ENCODE data around the gene ZNF473. TPM values are rescaled to one million over a fixed set of nuclear protein-coding genes. Genes with fewer than 3 reads are reported as not detected.

ZNF473 gene
- total RNA-seq, 2 experiments from 2014 or later = 2.6 to 2.8 TPM

DNA sequence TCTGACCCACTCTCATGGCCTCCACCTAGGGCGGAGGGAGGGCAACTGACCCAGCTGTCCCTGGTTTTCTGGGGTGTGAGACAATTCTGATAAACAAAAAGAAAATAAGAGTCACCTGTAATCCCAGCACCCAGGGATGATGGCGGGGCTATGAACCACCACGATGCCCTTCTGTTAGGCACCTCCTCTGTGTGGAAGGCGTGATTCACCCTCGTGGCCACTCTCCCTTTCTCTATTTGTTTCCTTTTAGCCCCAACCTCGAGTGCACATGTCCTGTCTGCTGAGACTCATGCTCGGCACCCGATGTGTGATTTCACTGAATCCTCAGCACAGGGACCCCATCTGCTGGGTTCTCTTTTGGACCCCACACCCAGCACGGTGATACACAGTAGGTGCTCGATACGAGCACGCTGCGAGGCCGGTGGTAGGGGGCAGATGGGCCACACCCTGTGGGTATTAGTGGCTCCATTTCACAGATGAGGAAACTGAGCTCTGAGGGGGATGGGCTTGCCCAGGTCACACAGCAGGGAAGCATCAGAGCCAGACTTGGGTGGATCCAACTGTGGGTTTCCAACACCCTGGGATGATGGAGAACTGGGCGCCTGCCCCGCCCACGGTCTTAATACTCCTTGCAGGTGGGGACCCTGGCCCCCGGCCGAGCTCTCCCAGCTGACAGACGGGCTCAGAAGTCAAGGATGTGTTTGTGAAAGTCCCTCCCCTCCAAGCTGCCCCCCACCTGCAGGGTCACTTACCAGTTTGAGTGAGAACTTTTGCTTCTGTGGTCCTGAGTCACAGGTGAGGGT, 25.6 kb upstream of the ZNF473 start:
- H3K9me3 ChIP-seq (ENCODE audit: control insufficient read depth in 1 of 2, insufficient read depth in 1 of 2, low read length in 2 of 2) = no peaks in the 10 kb centered on the region
- TF ChIP-seq, protein P1, sequence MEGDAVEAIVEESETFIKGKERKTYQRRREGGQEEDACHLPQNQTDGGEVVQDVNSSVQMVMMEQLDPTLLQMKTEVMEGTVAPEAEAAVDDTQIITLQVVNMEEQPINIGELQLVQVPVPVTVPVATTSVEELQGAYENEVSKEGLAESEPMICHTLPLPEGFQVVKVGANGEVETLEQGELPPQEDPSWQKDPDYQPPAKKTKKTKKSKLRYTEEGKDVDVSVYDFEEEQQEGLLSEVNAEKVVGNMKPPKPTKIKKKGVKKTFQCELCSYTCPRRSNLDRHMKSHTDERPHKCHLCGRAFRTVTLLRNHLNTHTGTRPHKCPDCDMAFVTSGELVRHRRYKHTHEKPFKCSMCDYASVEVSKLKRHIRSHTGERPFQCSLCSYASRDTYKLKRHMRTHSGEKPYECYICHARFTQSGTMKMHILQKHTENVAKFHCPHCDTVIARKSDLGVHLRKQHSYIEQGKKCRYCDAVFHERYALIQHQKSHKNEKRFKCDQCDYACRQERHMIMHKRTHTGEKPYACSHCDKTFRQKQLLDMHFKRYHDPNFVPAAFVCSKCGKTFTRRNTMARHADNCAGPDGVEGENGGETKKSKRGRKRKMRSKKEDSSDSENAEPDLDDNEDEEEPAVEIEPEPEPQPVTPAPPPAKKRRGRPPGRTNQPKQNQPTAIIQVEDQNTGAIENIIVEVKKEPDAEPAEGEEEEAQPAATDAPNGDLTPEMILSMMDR (IDR thresholded peaks at IDR 0.05) = no peak
- H3K9me3 Mint-ChIP-seq = no peaks in the 10 kb centered on the region
- no peak for DNase-seq
- H3K4me3 Mint-ChIP-seq = no peak overlapping the region
- ChIA-PET POLR2A (no interaction called here), CTCF (no interaction called here)
- no peaks in the 10 kb centered on the region for H3K27me3 ChIP-seq (ENCODE audit: control insufficient read depth in 1 of 2, insufficient read depth in 2 of 2, low read length in 2 of 2)
- H3K4me1 ChIP-seq (ENCODE audit: insufficient read depth, low read length) = peaks cover 16% of the 10 kb centered on the region
- H3K36me3 Mint-ChIP-seq (ENCODE audit: low read depth) = peaks cover 85% of the 10 kb centered on the region
- H3K27ac Mint-ChIP-seq = no peak overlapping the region
- H3K4me3 ChIP-seq (ENCODE audit: low read length) = no peak overlapping the region
- peaks cover 4% of the 10 kb centered on the region for H3K4me1 Mint-ChIP-seq (ENCODE audit: low read depth)
- H3K36me3 ChIP-seq (ENCODE audit: insufficient read depth, low read length) = peaks cover 88% of the 10 kb centered on the region
- no peaks in the 10 kb centered on the region for H3K27me3 Mint-ChIP-seq
- ATAC-seq (ENCODE audit: poor library complexity) = no peak
- H3K27ac ChIP-seq (ENCODE audit: low read depth in 1 of 2, low read length in 2 of 2) = no peak overlapping the region
- intact Hi-C loops (cut with DNase I, micrococcal nuclease) = no loop called here

DNA sequence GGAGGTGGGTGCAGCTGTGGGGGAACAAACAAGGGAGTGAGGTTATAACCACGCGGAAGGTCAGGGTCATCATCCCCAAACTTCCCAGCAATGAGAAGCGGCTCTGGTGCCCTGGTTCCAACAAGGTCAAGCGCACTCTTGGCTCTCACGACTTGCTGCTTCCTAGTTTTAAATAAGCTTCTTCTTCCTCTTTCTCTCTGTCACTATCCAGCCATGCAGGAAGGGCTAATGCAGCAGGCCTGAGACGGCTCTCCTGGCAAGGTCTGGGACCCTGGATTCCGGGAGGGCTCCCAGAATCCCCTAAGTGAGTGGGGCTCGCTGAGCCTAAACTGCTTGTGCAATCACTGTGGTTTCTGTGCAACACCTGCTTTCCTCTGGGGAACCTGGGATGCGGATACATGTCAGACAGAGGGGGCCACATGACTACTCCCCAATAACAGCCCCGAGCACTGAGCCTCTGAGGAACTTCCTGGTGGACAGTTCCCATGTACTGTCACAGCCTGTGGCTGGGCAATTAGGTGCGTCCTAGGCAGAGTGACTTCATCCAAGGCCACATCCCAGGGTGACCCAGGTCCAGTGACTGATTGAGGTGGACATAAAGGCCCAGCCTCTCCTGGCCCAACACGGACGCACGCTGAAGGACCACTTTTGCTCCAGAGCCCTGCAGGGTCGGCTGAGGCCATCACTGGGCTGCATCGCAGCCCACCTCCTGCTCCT, 24.8 kb upstream of the ZNF473 start:
- Histone ChIP-seq H3K9me3 (ENCODE audit: control insufficient read depth in 1 of 2, insufficient read depth in 1 of 2, low read length in 2 of 2) (no peaks in the 10 kb centered on the region), H3K4me1 (ENCODE audit: insufficient read depth, low read length) (peaks cover 16% of the 10 kb centered on the region), H3K36me3 (ENCODE audit: insufficient read depth, low read length) (peaks cover 90% of the 10 kb centered on the region), H3K27me3 (ENCODE audit: control insufficient read depth in 1 of 2, insufficient read depth in 2 of 2, low read length in 2 of 2) (no peaks in the 10 kb centered on the region), H3K27ac (ENCODE audit: low read depth in 1 of 2, low read length in 2 of 2) (no peak overlapping the region), H3K4me3 (ENCODE audit: low read length) (no peak overlapping the region)
- no peak for ATAC-seq (ENCODE audit: poor library complexity)
- intact Hi-C loops (cut with DNase I, micrococcal nuclease) = no loop called here
- CTCF ChIA-PET = no interaction called here
- no peak overlapping the region for H3K4me3 Mint-ChIP-seq
- TF ChIP-seq, protein P1 (IDR thresholded peaks at IDR 0.05) = no peak
- POLR2A ChIA-PET = no interaction called here
- H3K27me3 Mint-ChIP-seq = no peaks in the 10 kb centered on the region
- H3K27ac Mint-ChIP-seq = no peak overlapping the region
- H3K36me3 Mint-ChIP-seq (ENCODE audit: low read depth) = peaks cover 85% of the 10 kb centered on the region
- no peaks in the 10 kb centered on the region for H3K9me3 Mint-ChIP-seq
- DNase-seq = no peak
- H3K4me1 Mint-ChIP-seq (ENCODE audit: low read depth) = peaks cover 4% of the 10 kb centered on the region

DNA sequence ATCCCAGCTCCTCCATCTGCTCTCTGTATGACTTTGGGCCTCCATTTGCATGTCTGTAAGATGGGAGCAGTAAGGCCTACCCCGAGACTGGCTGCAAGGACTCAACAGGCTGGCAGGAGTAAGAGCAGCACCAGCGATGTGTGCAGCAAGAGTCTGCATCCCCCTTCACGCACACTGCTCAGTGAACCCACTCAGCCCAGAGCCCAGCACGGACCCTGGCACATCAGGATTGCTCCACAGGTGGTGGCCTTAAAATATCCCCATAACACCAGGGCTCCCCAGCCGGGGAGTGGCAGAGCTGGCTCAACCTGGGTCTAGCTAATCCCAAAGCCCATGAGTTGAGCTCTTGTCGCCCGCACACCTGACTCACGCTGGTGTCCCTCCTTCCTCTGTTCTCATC, 24.0 kb upstream of the ZNF473 start:
- ATAC-seq (ENCODE audit: poor library complexity) = no peak
- Histone ChIP-seq H3K36me3 (ENCODE audit: insufficient read depth, low read length) (peaks cover 85% of the 10 kb centered on the region), H3K4me3 (ENCODE audit: low read length) (no peak overlapping the region), H3K4me1 (ENCODE audit: insufficient read depth, low read length) (peaks cover 16% of the 10 kb centered on the region), H3K9me3 (ENCODE audit: control insufficient read depth in 1 of 2, insufficient read depth in 1 of 2, low read length in 2 of 2) (no peaks in the 10 kb centered on the region), H3K27me3 (ENCODE audit: control insufficient read depth in 1 of 2, insufficient read depth in 2 of 2, low read length in 2 of 2) (no peaks in the 10 kb centered on the region), H3K27ac (ENCODE audit: low read depth in 1 of 2, low read length in 2 of 2) (no peak overlapping the region)
- no peak for DNase-seq
- peaks cover 85% of the 10 kb centered on the region for H3K36me3 Mint-ChIP-seq (ENCODE audit: low read depth)
- intact Hi-C loops (cut with DNase I, micrococcal nuclease) = no loop called here
- TF ChIP-seq, protein P1 (IDR thresholded peaks at IDR 0.05) = no peak
- no peaks in the 10 kb centered on the region for H3K27me3 Mint-ChIP-seq
- H3K4me1 Mint-ChIP-seq (ENCODE audit: low read depth) = peaks cover 4% of the 10 kb centered on the region
- CTCF ChIA-PET = no interaction called here
- no peak overlapping the region for H3K4me3 Mint-ChIP-seq
- H3K27ac Mint-ChIP-seq = no peak overlapping the region
- no peaks in the 10 kb centered on the region for H3K9me3 Mint-ChIP-seq
- POLR2A ChIA-PET = no interaction called here

Measured in CD4-positive, alpha-beta T cell (primary cell).